MM.1S (cell line): ENCODE measurements around the gene CHST5.
A peak's percentile ranks its signal among the peaks of the same experiment; 100 is the strongest.

ENCODE experiments used
- DNase-seq: peaks from one replicate; pipeline ENCODE4 v3.0.0-alpha.2; 2015
- H2AFZ ChIP-seq: fragments of 300-600 bp; sonication (generic); 2 replicates; pipeline ENCODE4 v1.6.0; 2016; ENCODE audit warnings: antibody characterized with exemption, low read length
- H3F3A ChIP-seq: fragments of 300-600 bp; sonication (generic); 2 replicates; pipeline ENCODE4 v1.6.1; 2016; ENCODE audit warnings: mild to moderate bottlenecking, antibody characterized with exemption, low read length, moderate library complexity, mixed read lengths; ENCODE audit not compliant: insufficient read depth
- H3K27ac ChIP-seq: fragments of 300-600 bp; sonication (generic); 2 replicates; pipeline ENCODE4 v1.5.1; 2016; ENCODE audit warnings: mild to moderate bottlenecking, low read length
- H3K27me3 ChIP-seq: fragments of 300-600 bp; sonication (generic); replicated peaks from 2 replicates; pipeline ENCODE4 v1.6.0; 2016; ENCODE audit warnings: low read length; ENCODE audit not compliant: insufficient read depth
- H3K36me3 ChIP-seq: fragments of 300-600 bp; sonication (generic); replicated peaks from 2 replicates; pipeline ENCODE4 v1.6.1; 2016; ENCODE audit warnings: mild to moderate bottlenecking, low read length, mixed read lengths; ENCODE audit not compliant: insufficient read depth
- H3K4me1 ChIP-seq: fragments of 300-600 bp; sonication (generic); 2 replicates; pipeline ENCODE4 v1.6.1; 2016; ENCODE audit warnings: low read length, mixed read lengths
- H3K4me2 ChIP-seq: fragments of 300-600 bp; sonication (generic); 2 replicates; pipeline ENCODE4 v1.6.0; 2016; ENCODE audit warnings: low read depth, low read length
- H3K4me3 ChIP-seq: fragments of 300-600 bp; sonication (generic); 2 replicates; pipeline ENCODE4 v1.5.1; 2016; ENCODE audit warnings: low read length, mixed read lengths
- H3K79me2 ChIP-seq: fragments of 300-600 bp; sonication (generic); 2 replicates; pipeline ENCODE4 v1.6.1; 2016; ENCODE audit warnings: mixed run types, low read length, mixed read lengths
- H3K9ac ChIP-seq: fragments of 300-600 bp; sonication (generic); 2 replicates; pipeline ENCODE4 v1.6.1; 2016; ENCODE audit warnings: low read length, mixed read lengths
- H3K9me2 ChIP-seq: fragments of 300-600 bp; sonication (generic); replicated peaks from 2 replicates; pipeline ENCODE4 v1.6.1; 2016; ENCODE audit warnings: mild to moderate bottlenecking, low read length, mixed read lengths; ENCODE audit not compliant: insufficient read depth
- H3K9me3 ChIP-seq: fragments of 300-600 bp; sonication (generic); replicated peaks from 2 replicates; pipeline ENCODE4 v1.6.1; 2016; ENCODE audit warnings: mild to moderate bottlenecking, low read length, mixed read lengths; ENCODE audit not compliant: insufficient read depth
- H4K20me1 ChIP-seq: fragments of 300-600 bp; sonication (generic); 2 replicates; pipeline ENCODE4 v1.6.1; 2016; ENCODE audit warnings: mild to moderate bottlenecking, low read length, moderate library complexity, mixed read lengths; ENCODE audit not compliant: insufficient read depth
- CTCF ChIP-seq: fragments of 300-600 bp; sonication (generic); IDR thresholded peaks from 2 replicates; pipeline ENCODE4 v1.5.1; 2016; ENCODE audit warnings: antibody characterized with exemption, low read length, mixed read lengths
- EZH2 ChIP-seq: fragments of 300-600 bp; sonication (generic); optimal IDR thresholded peaks from 2 replicates; pipeline ENCODE3; 2017; ENCODE audit warnings: low read depth, mild to moderate bottlenecking, antibody characterized with exemption, low read length, mixed read lengths
- EZH2phosphoT487 ChIP-seq: fragments of 300-600 bp; sonication (generic); IDR thresholded peaks from 2 replicates; pipeline ENCODE4 v1.6.1; 2018; ENCODE audit warnings: antibody characterized with exemption, low read length

The CHST5 gene

DNA sequence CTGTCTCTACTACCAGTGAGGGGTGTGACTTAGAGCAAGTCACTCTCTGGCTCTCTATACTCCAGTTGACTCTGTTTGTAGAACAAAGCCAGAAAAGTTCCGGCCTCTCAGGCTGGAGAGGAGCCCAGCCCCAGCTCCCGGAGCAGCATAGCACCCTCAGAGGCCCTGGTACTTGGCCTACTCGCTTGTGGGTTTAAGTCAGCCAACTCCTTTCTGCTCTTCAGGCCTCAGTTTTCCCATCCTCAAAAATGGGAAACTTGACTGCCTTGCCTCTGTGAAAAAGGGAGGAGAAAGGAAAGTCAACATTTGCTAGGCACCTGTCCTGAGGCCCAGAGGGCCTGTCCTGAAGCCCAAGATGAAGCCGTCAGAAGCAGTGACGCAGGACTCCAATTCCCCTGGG lies 41.7 kb downstream of the CHST5 start:
- no peak for DNase-seq
- no peaks in the 10 kb centered on the region for H3K4me1 ChIP-seq
- H2AFZ ChIP-seq: no peak overlapping the region
- H3K4me2 ChIP-seq: no peak overlapping the region
- H3K4me3 ChIP-seq: no peak overlapping the region
- H3K79me2 ChIP-seq: no peaks in the 10 kb centered on the region
- no peaks in the 10 kb centered on the region for H4K20me1 ChIP-seq
- H3K27me3 ChIP-seq: no peaks in the 10 kb centered on the region
- no peaks in the 10 kb centered on the region for H3K9me3 ChIP-seq
- H3K9me2 ChIP-seq: no peaks in the 10 kb centered on the region
- no peaks in the 10 kb centered on the region for H3F3A ChIP-seq
- no peaks in the 10 kb centered on the region for H3K36me3 ChIP-seq
- H3K27ac ChIP-seq: no peak overlapping the region
- no peak overlapping the region for H3K9ac ChIP-seq
- TF ChIP-seq EZH2phosphoT487 (no peak), CTCF (no peak), EZH2 (no peak)

DNA sequence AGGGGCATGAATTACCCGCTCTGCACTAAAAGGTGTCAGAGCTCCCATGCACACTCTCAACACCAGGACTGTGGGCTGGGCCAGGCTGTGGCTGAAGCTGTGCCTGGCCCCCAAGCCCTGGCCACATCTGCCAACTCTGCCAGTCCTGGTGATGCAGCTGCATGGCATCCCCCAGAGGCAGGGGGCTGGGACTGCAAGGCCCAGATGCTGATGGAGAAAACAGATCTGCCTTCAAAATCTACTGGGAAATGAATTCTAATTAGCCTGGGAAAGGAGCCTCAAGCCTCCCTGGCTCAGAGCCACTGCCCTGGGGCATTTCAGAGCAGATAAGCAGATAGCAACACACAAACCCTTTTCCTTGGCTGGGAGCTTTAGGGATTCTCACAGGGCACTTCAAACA lies 44.0 kb downstream of the CHST5 start:
- H3K79me2 ChIP-seq: no peaks in the 10 kb centered on the region
- H3K27me3 ChIP-seq: no peaks in the 10 kb centered on the region
- no peak overlapping the region for H3K4me3 ChIP-seq
- no peak overlapping the region for H3K27ac ChIP-seq
- H3K4me1 ChIP-seq: no peaks in the 10 kb centered on the region
- H3K9ac ChIP-seq: no peak overlapping the region
- H3F3A ChIP-seq: no peaks in the 10 kb centered on the region
- H3K9me3 ChIP-seq: no peaks in the 10 kb centered on the region
- H2AFZ ChIP-seq: no peak overlapping the region
- no peaks in the 10 kb centered on the region for H3K36me3 ChIP-seq
- H4K20me1 ChIP-seq: no peaks in the 10 kb centered on the region
- no peaks in the 10 kb centered on the region for H3K9me2 ChIP-seq
- TF ChIP-seq CTCF: peak; percentile 8; the same call in 1 of the 2 replicates
- no peak for TF ChIP-seq EZH2phosphoT487
- TF ChIP-seq EZH2: no peak
- H3K4me2 ChIP-seq: no peak overlapping the region
- no peak for DNase-seq

DNA sequence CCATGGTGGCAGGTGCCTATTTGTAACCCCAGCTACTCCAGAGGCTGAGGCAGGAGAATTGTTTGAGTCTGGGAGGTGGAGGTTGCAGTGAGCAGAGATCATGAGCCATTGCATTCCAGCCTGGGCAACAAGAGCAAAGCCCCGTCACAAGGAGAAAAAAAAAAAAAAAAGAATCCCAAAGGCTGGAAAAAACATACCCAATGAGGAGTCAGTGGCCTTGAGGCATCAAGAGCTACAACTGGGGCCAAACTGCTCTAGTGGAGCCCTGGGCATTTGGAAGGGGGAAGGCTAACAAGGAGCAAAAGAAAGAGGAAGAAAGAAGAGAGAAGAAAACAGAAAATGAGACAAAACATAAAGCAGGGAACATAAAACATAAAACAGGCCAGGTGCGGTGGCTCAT lies 47.6 kb downstream of the CHST5 start:
- DNase-seq: no peak
- Histone ChIP-seq H2AFZ (no peak overlapping the region), H3K9me2 (no peaks in the 10 kb centered on the region), H3K27ac (no peak overlapping the region), H3F3A (no peaks in the 10 kb centered on the region), H3K4me2 (no peak overlapping the region), H3K9me3 (no peaks in the 10 kb centered on the region), H3K4me3 (no peak overlapping the region), H3K27me3 (no peaks in the 10 kb centered on the region), H3K4me1 (0 out of 2 replicates have a peak, but pooled peaks cover 14% of the 10 kb centered on the region), H3K36me3 (no peaks in the 10 kb centered on the region), H4K20me1 (no peaks in the 10 kb centered on the region), H3K9ac (no peak overlapping the region), H3K79me2 (no peaks in the 10 kb centered on the region)
- no peak for TF ChIP-seq EZH2

DNA sequence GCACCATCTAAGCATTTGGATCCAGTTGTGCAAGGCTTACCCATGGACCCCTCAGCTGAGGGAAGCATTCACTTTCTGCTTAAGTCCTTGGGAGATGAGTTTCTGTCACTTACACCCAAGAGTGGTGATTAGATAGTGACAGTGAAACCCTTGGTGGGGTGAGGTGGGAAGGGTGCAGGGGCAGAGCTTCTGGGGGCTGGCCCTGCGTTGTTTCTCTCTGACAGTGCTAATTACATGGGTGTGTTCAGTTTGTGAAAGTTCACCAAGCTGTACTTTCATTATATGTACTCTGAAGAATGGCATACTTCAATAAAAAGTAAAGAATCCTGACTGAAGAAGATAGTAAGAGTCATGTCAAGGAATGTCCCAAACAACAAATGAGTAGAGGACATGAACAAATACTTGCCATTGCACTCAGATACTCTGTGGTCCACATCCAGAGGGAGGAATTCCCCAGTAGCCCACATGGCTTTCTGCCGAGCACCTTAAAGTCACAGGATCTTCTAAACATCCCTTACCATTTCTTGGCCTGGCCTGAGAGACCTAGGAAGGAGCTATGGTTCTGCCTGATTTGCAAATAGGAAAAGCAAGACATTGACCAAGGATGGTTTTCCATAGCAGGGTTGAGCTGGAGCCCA lies 49.1 kb downstream of the CHST5 start:
- H3K36me3 ChIP-seq: no peaks in the 10 kb centered on the region
- TF ChIP-seq CTCF: no peak
- TF ChIP-seq EZH2: no peak
- TF ChIP-seq EZH2phosphoT487: no peak

More for the DNA sequence above, 49.1 kb downstream of the CHST5 start:
- Histone ChIP-seq H3K27me3 (no peaks in the 10 kb centered on the region), H4K20me1 (no peaks in the 10 kb centered on the region), H3K79me2 (no peaks in the 10 kb centered on the region), H3K9ac (no peak overlapping the region), H3K9me3 (no peaks in the 10 kb centered on the region), H2AFZ (no peak overlapping the region), H3K4me3 (no peak overlapping the region), H3K4me1 (0 out of 2 replicates have a peak, but pooled peaks cover 14% of the 10 kb centered on the region), H3K4me2 (no peak overlapping the region), H3F3A (no peaks in the 10 kb centered on the region), H3K9me2 (no peaks in the 10 kb centered on the region), H3K27ac (no peak overlapping the region)
- no peak for DNase-seq
